ENCODE data around the gene MAP10.

MAP10 gene

GRCh38 chr1:232805269-232806185 lies at the start of gene MAP10:
MAP10 (plus strand) TSS chr1:232805416; CDS start chr1:232805450, 34 bp downstream.
- no peak for TF ChIP-seq CTCF (conservative IDR thresholded peaks at IDR 0.05; ENCODE audit: low read depth, low read length)

GRCh38 chr1:232764458-232765251 lies 40.6 kb upstream of the MAP10 start:
- TF ChIP-seq CTCF (conservative IDR thresholded peaks at IDR 0.05; ENCODE audit: low read depth, low read length) = no peak
- no peak for DNase-seq (ENCODE audit: low read depth)
- no peak overlapping the region for H3K4me3 ChIP-seq (ENCODE audit: low read length)

More at GRCh38 chr1:232805269-232806185, at the start of gene MAP10:
- H3K4me3 ChIP-seq (ENCODE audit: low read length) = peak within 1 kb of the TSS; percentile 66
- DNase-seq (ENCODE audit: low read depth) = peak; percentile 42

GRCh38 chr1:232765542-232765941 lies 39.7 kb upstream of the MAP10 start:
- H3K4me3 ChIP-seq (ENCODE audit: low read length) = no peak overlapping the region
- no peak for DNase-seq (ENCODE audit: low read depth)
- TF ChIP-seq CTCF (conservative IDR thresholded peaks at IDR 0.05; ENCODE audit: low read depth, low read length) = no peak

- no peak for TF ChIP-seq CTCF (conservative IDR thresholded peaks at IDR 0.05; ENCODE audit: low read depth, low read length)
- no peak overlapping the region for H3K4me3 ChIP-seq (ENCODE audit: low read length)
- no peak for DNase-seq (ENCODE audit: low read depth)
Measured at GRCh38 chr1:232766241-232766890, 38.9 kb upstream of the MAP10 start.

GRCh38 chr1:232766904-232767303 lies 38.3 kb upstream of the MAP10 start:
- DNase-seq (ENCODE audit: low read depth) = no peak
- no peak for TF ChIP-seq CTCF (conservative IDR thresholded peaks at IDR 0.05; ENCODE audit: low read depth, low read length)
- H3K4me3 ChIP-seq (ENCODE audit: low read length) = no peak overlapping the region

- DNase-seq (ENCODE audit: low read depth) = peak; percentile 42
- no peak overlapping the region for H3K4me3 ChIP-seq (ENCODE audit: low read length)
- TF ChIP-seq CTCF (conservative IDR thresholded peaks at IDR 0.05; ENCODE audit: low read depth, low read length) = no peak
Measured at GRCh38 chr1:232767305-232768074, 37.7 kb upstream of the MAP10 start.
